Measurements from ENCODE around the gene C1orf210.

The C1orf210 gene

DNA sequence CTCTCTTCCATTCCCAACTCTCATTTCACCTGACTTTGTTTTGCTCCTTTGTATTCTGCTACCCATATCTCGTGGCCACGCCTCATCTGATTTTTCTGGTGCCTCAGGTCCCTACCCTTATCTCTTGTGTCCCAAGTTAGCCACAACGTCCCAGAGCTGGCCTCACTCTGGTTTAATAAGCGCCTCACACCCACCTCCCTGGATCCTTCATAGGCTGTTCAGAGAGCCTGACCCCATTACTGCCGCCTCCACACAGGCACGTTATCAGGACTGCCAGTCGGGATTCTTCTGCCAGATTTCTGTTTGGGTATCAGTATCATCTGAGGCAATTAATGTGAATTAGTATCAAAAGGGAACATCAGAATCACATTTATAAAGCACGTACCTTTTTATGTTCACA lies 50.3 kb downstream of the C1orf210 start:
- H3K4me3 ChIP-seq (ENCODE audit: low read depth, low read length), result no peak overlapping the region
- no peaks in the 10 kb centered on the region for H3K27me3 ChIP-seq (ENCODE audit: insufficient read depth, low read depth, severe bottlenecking)
- no peak overlapping the region for H3K27ac ChIP-seq
- no peak for DNase-seq
- H3K9me3 ChIP-seq (ENCODE audit: severe bottlenecking), result no peaks in the 10 kb centered on the region
- TF ChIP-seq, protein P1, sequence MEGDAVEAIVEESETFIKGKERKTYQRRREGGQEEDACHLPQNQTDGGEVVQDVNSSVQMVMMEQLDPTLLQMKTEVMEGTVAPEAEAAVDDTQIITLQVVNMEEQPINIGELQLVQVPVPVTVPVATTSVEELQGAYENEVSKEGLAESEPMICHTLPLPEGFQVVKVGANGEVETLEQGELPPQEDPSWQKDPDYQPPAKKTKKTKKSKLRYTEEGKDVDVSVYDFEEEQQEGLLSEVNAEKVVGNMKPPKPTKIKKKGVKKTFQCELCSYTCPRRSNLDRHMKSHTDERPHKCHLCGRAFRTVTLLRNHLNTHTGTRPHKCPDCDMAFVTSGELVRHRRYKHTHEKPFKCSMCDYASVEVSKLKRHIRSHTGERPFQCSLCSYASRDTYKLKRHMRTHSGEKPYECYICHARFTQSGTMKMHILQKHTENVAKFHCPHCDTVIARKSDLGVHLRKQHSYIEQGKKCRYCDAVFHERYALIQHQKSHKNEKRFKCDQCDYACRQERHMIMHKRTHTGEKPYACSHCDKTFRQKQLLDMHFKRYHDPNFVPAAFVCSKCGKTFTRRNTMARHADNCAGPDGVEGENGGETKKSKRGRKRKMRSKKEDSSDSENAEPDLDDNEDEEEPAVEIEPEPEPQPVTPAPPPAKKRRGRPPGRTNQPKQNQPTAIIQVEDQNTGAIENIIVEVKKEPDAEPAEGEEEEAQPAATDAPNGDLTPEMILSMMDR (IDR thresholded peaks at IDR 0.05; ENCODE audit: low read depth, low read length), result no peak
- no peaks in the 10 kb centered on the region for H3K36me3 ChIP-seq

DNA sequence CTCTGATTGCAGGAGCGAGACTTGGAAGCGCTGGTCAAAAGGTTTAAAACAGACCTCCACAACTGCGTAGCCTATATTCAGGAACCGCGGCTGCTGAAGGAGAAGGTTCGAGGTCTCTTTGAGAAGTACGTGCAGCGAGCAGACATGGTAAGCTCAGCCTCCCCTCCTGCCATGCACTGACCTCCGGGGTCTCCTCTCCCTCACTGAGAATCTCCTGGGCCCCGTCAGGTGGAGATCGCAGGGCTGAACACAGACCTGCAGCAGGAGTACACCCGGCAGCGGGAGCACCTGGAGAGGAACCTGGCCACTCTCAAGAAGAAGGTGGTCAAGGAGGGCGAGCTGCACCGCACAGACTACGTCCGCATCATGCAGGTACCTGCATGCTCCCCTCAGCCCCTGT lies 51.1 kb downstream of the C1orf210 start:
- no peaks in the 10 kb centered on the region for H3K36me3 ChIP-seq
- DNase-seq, result no peak
- H3K9me3 ChIP-seq (ENCODE audit: severe bottlenecking), result no peaks in the 10 kb centered on the region

DNA sequence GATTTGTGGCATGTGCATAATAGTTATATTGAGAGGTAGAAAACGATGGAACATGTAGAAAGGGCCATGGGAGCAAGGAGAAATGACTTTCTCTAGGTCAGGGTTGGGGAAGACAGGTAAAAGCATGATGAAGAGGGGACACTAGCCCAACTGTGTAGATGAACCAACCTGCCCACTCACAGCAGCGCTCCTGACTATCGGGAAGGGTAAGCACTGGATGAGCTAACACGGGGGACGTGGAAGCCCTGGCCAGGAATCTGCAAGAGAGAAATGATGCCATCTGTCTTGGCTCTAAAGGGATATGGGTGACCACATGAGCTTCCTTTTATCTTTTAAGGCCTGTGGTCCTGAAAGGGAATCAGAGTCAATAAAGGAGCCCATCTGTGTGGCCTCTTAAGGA lies 51.8 kb downstream of the C1orf210 start:
- H3K4me3 ChIP-seq (ENCODE audit: low read depth, low read length), result no peak overlapping the region
- H3K27me3 ChIP-seq (ENCODE audit: insufficient read depth, low read depth, severe bottlenecking), result no peaks in the 10 kb centered on the region

More for the DNA sequence above, 51.1 kb downstream of the C1orf210 start:
- no peak overlapping the region for H3K27ac ChIP-seq
- TF ChIP-seq, protein P1 (IDR thresholded peaks at IDR 0.05; ENCODE audit: low read depth, low read length), result no peak
- H3K4me3 ChIP-seq (ENCODE audit: low read depth, low read length), result no peak overlapping the region
- H3K27me3 ChIP-seq (ENCODE audit: insufficient read depth, low read depth, severe bottlenecking), result no peaks in the 10 kb centered on the region

DNA sequence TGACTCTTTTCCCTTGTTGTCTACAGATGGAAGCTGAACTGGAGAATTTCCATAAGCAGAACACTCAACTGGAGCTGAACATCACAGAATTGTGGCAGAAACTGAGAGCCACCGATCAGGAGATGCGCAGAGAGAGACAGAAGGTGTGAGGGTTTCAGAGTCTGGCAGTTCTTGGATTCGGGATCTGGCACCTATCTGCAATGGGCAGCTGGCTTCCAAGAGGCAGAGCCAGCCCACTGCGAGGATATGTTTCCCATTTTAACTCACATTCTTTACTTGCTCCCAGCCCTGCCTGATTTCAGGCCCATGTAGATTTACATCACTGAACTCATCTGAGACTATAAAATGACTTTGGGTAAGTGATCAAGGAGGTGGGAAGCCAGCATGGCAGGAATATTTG lies 52.9 kb downstream of the C1orf210 start:
- Histone ChIP-seq H3K27ac (no peak overlapping the region), H3K36me3 (no peaks in the 10 kb centered on the region), H3K4me3 (ENCODE audit: low read depth, low read length) (no peak overlapping the region), H3K27me3 (ENCODE audit: insufficient read depth, low read depth, severe bottlenecking) (no peaks in the 10 kb centered on the region), H3K9me3 (ENCODE audit: severe bottlenecking) (no peaks in the 10 kb centered on the region)
- DNase-seq, result no peak
- TF ChIP-seq, protein P1 (IDR thresholded peaks at IDR 0.05; ENCODE audit: low read depth, low read length), result no peak

More for the DNA sequence above, 51.8 kb downstream of the C1orf210 start:
- Histone ChIP-seq H3K27ac (no peak overlapping the region), H3K9me3 (ENCODE audit: severe bottlenecking) (no peaks in the 10 kb centered on the region), H3K36me3 (no peaks in the 10 kb centered on the region)
- TF ChIP-seq, protein P1 (IDR thresholded peaks at IDR 0.05; ENCODE audit: low read depth, low read length), result no peak
- no peak for DNase-seq

DNA sequence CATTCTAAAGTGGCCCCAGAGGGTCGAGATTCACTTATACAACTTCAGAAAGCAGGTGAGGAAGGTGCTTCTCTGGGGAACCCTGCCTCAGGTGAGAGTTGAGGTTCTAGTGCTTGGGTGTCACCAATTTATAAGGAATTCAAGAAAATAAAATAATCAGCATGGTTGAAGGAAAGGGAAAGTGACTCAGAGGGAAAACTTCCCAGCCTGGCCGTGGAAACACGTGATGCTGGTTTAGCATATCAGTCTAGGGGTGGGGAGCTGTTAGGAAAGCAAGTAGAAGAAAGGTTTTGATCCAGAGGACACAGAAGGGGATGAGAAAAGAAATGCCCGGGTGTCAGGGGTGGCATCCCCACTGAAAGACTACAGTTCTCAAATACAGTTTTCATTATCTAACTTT lies 53.3 kb downstream of the C1orf210 start:
- Histone ChIP-seq H3K27me3 (ENCODE audit: insufficient read depth, low read depth, severe bottlenecking) (no peaks in the 10 kb centered on the region), H3K27ac (no peak overlapping the region), H3K9me3 (ENCODE audit: severe bottlenecking) (no peaks in the 10 kb centered on the region), H3K4me3 (ENCODE audit: low read depth, low read length) (no peak overlapping the region), H3K36me3 (no peaks in the 10 kb centered on the region)
- TF ChIP-seq, protein P1 (IDR thresholded peaks at IDR 0.05; ENCODE audit: low read depth, low read length), result no peak
- DNase-seq, result no peak

Measured in WERI-Rb-1 (cell line).